Epithelial cell of esophagus (primary cell): ENCODE results near the gene SETD9.

Source experiments
- DNase-seq: peaks from one replicate; pipeline ENCODE4 v3.0.0; 2010; ENCODE audit warnings: low read depth
- H3K4me3 ChIP-seq: 2 replicates; pipeline ENCODE4 v1.5.1; 2011; ENCODE audit warnings: mild to moderate bottlenecking, low read length, control low read depth
- CTCF ChIP-seq: IDR thresholded peaks from 2 replicates; pipeline ENCODE4 v1.5.1; 2011; ENCODE audit warnings: low read depth, mild to moderate bottlenecking, low read length, control low read depth, inconsistent platforms; ENCODE audit not compliant: insufficient read depth; ENCODE audit errors: missing control alignments

The SETD9 gene

GRCh38 chr5:56910210-56910965, 992 bp downstream of the SETD9 start:
- H3K4me3 ChIP-seq: peak overlapping the region; percentile 79
- no peak for DNase-seq
- no peak for TF ChIP-seq CTCF

DNA sequence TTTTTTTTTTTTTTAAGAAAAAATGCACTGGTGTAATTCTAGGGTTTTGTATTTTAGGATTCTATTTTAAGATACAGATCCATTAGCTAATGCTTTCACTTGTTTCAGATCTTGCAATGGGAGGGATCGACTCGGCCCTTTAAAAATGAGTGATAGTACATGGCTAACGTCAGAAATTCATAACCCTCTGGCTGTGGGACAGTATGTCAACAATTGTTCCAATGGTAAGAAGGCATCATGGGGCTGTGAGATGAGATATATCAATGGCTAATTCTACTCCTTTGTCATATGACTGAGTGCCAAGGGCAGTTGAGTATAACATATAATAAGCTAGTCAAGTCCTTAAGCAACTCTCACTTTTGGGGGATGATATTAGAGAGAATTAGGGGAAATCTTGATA, 4.4 kb downstream of the SETD9 start:
- no peak overlapping the region for H3K4me3 ChIP-seq
- DNase-seq: no peak
- TF ChIP-seq CTCF: no peak

DNA sequence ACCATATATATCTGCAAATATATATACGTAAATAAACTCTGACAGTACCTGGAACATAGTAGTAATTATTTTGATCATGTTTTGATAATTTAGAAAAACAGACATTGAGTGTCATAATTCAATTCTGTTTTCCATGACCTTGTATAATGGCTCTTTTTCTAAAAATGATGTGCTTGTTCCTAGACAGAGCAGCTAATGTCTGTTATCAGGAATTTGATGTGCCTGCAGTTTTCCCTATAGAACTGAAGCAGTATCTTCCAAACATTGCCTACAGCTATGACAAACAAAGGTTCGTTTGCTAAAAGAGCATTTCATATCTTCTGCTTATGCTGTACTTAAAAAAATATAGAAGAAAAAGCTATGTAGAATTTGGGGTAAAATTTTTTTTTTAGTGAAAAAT, 5.3 kb downstream of the SETD9 start:
- DNase-seq: no peak
- no peak overlapping the region for H3K4me3 ChIP-seq
- no peak for TF ChIP-seq CTCF

DNA sequence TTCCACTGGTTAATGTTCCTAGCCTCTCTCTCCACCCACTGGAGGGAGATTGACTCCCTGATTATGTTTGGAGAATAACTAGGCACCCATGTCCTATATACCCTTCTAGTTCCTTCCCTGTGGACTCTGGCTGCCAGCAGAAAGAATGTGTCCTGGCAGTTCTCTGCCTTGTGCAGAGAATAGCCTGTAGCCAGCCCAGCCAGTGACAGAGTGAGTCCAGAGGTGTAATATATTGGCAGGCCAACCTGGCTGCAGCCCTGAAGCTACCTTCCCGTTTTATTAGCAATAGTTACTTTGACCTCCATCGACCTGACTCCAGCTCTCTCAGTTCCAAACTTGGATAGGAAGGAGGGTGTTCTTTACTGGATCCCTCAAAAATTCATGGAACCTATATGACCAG, 8.1 kb downstream of the SETD9 start:
- TF ChIP-seq CTCF: no peak
- H3K4me3 ChIP-seq: no peak overlapping the region
- no peak for DNase-seq

DNA sequence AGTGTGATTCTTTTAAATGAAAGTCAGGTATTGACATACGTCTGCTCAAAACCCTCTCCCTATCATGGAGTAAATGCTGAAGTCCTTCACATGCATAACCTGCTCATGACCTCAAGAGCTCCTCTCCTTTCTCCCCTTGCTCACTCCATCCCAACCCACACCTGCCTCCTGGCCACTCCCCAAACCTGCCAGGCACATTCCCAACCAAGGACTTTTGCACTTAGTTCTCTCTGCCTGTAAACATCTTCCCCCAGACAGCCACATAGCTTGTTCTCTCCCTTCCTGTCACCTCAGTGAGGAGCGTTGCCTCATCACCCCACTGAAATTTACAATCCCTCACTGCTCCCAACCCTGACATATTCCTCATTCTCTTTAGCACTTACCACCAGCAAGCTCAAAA, 8.7 kb downstream of the SETD9 start:
- no peak for TF ChIP-seq CTCF
- no peak overlapping the region for H3K4me3 ChIP-seq
- no peak for DNase-seq

DNA sequence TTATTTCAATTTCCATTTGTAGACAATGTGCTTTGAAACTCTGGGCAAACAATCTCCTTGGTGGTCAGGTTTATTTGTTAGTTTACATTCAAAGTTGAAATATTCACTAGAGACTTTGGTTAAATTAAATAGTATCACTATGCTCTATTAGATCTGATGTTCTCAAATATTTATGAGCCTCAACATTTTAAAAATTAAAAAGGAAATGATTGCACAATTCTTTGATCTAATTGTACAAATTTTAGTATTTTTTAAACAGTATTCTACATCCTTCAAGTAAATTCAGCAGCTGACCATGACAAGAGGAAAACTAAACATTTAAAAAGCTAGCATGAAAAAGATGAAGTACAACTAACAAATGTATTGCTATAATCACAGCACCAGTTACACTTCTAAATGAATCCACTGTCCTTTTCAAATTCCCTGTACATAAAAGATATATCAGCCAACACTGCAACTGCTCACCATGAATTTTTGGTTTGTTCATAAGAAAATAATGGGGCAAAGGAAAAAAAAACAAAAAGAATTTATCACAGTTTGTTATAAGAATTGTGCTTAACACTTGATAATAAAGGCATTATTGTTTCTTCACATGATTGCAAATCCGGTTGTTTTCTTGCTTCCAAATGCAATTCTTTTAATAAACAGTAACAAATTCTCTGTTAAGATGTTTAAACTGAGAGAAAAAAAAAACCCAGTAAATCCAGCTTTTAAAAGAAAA, 10.7 kb downstream of the SETD9 start:
- TF ChIP-seq CTCF: no peak
- no peak overlapping the region for H3K4me3 ChIP-seq
- no peak for DNase-seq
